Stimulated activated CD4-positive, alpha-beta T cell treated with anti-CD3 and anti-CD28 coated beads, Interleukin-15, amount 100 ng/mL, for 24 hours (primary cell): ENCODE measurements around the gene APRT.
A peak's percentile ranks its signal among the peaks of the same experiment; 100 is the strongest.

ENCODE experiments used
- DNase-seq: peaks from one replicate; pipeline ENCODE4 v3.0.0-alpha.2; 2020

APRT gene

DNA sequence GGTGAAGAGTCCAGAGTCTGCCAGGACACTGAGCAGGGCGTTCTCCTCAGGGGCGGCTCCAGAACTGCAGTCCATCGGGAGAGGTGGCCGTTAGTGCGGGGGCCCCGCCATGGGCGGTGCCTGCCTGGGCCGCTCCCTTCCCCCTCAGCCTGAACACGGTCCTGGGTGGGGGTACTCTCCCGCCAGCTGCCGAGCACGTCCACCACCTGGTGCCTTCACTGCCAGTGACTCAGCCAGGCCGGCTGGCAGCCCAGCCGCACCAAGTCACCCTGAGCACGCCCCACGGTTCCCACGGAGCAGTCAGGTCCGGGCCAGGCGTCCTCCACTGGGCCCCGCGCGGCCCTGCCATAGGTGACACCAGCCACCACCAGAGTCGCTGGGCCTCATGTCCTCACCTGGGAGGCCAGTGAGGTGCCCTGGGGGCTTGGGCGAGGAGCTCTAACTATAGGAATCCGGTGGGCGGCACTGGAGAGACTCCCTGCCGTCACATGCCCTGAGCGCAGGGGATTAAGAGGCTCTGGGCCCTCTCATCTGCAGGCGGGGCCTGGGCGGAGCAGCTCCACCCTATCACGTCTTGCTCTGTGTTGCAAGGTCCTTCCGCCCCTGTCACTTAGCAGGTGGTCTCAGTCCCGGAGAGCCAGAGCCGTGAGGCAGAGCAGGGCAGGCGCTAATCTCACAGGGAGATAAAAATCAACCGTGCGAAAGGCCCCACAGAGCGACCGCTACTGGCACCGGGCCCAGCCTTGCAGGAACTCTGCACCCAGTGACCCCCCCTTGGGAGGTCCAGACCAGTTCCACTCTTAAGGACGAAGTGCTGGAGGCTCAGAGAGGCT lies 41.1 kb downstream of the APRT start:
- DNase-seq = peak; percentile 41

GRCh38 chr16:88769617-88770460 lies 41.9 kb downstream of the APRT start:
- peak; percentile 54 for DNase-seq

GRCh38 chr16:88768071-88768783 lies 43.5 kb downstream of the APRT start:
- no peak for DNase-seq

- DNase-seq = no peak
Observed at GRCh38 chr16:88767546-88768070, 44.1 kb downstream of the APRT start.

GRCh38 chr16:88766975-88767374 lies 44.8 kb downstream of the APRT start:
- DNase-seq = no peak

DNA sequence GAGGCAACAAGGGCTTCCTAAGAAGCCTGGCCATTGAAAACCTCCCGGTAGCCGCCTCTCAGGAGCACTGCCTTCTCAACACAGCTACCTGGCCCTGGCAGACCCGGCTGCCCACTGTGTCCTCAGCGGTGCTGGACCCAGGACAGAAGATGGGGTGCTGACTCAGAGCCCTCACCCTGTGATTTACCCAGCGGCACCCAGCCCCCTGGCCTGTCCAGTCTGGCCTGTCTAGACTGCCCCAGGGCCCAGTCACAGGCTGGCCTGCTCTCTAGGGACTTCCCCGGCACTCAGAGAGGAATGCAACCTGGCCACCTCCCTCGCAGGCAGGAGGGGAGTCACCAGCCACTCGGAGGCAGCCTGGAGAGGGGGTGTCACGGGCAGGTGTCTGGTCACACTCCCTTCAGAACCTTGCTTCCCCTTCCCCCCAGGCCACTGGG lies 46.8 kb downstream of the APRT start:
- no peak for DNase-seq

GRCh38 chr16:88764080-88764479 lies 47.6 kb downstream of the APRT start:
- DNase-seq = no peak

GRCh38 chr16:88763502-88764053 lies 48.1 kb downstream of the APRT start:
- no peak for DNase-seq

- no peak for DNase-seq
Observed at GRCh38 chr16:88762941-88763340, 48.8 kb downstream of the APRT start.

DNA sequence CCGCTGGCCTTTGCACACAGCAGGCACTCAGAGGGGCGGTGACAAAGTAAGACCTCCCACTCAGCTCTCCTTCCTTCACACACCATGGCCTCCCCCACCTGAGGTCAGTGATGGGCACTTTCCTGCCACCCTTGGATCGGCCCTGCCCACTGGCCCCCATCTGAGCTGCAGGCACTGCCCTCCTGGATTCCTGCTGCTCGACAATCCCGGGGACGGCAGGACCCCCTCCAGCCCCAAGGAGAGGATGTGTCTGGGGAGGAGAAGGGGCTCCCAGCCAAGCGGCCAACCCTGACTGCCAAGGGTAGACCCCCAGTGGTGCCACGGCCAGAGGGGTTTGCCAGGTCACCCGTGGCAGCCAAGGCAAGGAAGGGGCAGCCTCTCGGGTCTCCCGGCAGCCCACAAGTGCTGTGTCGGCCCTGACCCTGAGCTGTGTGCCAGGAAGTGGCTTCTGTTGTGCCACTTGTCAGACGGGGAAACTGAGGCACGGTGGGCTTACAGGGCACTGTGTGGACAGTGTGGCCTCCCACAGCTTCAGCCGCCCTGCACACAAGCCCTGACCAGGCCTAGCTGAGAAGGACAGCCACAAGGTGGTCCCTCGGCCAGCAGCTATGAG lies 49.4 kb downstream of the APRT start:
- no peak for DNase-seq

DNA sequence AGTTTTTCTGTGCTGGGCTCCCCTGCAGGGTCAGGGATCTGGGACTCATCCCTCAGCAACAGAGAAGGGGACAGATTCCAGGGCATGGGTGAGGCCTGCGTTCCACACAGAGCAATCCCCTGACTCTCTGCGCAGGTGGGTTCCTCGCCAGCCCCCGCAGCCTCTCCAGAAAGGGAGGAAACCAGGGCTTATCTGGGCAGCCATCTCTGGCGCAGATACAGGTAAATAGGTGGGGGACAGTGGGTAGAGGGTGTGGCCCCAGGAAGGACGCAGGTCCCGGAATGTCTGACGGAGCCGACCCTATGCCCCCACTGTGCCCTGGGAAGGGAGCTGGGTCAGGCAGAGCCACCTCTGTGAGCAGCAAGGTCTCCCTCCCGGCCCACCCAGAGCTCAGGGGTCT lies 49.9 kb downstream of the APRT start:
- DNase-seq = no peak

DNA sequence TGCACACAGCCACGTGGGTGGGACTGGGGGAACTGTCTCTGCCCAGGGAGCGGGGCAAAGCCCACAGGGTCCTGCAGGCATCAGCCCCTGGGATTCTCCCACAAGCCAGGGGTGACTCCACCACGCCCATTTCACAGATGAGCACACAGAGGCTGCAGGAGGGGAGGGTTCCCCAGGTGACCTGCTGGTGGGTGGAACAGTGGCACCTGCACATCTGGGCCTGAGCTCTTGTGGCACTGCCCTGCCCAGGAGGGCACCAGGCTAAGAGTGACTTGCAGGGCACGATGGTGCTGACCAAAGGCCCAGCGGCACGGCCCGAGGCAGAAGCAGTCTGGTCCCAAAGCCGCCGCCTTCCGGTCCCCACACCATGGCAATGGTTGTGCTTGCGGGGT lies 50.6 kb downstream of the APRT start:
- no peak for DNase-seq

DNA sequence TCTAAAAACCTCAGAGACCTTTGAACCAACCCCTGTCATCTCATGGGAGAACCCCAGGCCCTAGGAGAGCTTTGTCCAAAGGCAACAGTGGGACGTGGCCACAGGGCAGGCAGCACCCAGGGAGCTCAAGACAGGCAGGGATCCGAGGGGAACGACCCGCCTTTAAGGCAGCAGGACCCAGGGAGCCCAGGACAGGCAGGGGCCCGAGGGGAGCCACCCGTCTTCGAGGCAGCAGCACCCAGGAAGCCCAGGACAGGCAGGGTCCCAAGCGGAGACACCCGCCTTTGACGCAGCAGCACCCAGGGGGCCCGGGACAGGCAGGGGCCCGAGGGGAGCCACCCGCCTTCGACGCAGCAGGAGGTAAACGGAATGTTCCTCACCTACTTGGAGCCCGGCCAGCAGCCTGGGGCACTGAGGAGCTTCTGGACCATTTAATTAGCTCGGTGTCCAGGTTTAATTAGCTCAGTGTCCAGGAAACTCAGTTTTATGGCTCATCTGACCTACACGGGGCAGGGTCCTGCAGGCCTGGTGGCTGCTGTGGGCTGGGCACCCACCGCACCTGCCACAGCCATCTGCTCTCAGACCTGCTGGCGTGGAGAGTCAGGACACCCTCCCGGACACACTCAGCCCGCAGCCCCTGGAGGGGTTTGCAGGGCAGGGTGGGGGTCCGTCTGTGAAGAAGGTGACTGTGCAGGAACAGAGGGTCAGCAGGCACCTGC lies 51.1 kb downstream of the APRT start:
- DNase-seq = no peak

DNA sequence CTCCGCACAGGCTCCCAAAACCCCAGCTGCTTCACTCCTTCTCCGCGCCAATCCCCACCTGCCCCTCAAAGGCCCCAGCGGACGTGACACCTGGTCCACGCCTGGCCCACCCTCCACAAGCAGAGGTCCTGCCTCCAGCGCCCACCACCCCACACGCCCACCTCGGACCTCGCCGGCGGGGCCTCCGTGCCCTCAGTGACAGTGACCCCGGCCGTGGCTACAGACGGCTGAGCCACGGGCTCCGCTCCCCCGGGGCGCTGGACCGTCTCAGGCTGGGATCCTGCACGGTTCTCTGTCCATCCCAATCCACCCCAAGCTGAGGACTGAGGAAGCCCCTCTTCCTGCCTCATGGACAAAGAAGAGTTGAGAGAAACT lies 51.8 kb downstream of the APRT start:
- DNase-seq = no peak
